Measurements from ENCODE around the gene RFC3. TPM values are rescaled to one million over a fixed set of nuclear protein-coding genes. Genes with fewer than 3 reads are reported as not detected.

RFC3 gene
- total and polyA plus RNA-seq, 2 of the 13 experiments (the other 11 are each of a cell fraction or from before 2014, with no cell fraction given) = 16.0 to 55.7 TPM

DNA sequence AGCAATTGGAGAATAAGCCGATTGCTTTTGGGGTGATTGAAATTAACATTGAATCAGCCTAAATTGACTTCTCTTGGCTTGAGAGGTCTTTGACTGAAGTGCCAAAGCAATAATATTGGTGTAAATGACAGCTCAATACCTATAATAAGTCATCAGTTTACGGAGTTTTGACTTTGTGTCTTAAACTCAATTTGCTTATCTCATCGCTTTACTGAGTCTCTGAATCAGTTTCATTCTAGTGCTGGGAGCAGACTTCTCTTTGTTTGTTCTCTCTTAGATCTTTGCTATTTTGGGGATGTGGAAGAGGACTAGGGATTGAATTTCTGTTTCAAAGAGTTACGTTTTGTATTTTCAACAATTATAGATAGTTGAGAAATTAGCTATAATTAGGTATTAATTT is 7.1 kb downstream of the RFC3 start:
- H2AFZ ChIP-seq (ENCODE audit: low read length) = no peak overlapping the region
- ChIA-PET POLR2A (no interaction called here), CTCF (ENCODE audit: low intra/inter-chr PET ratio, low total read pairs) (no interaction called here)
- no peak for DNase-seq (ENCODE audit: low spot score)
- in situ Hi-C loops (cut with HindIII; ENCODE audit: extremely low pct_ligation_motif_present, low pct_unique_long_range_greater_than_20kb) (no loop called here), intact Hi-C loops (cut with micrococcal nuclease; ENCODE audit: unreplicated experiment) (no loop called here)
- H3K79me2 ChIP-seq (ENCODE audit: insufficient read depth, low read length) = peaks cover 29% of the 10 kb centered on the region
- H3K9ac ChIP-seq (ENCODE audit: insufficient read depth, low read depth, low read length) = no peak overlapping the region
- ATAC-seq = no peak
- no peak for FAIRE-seq
- TF ChIP-seq CHCHD3 (CRISPR knock-in tag; IDR thresholded peaks at IDR 0.05) (no peak), MAFF (IDR thresholded peaks at IDR 0.05; ENCODE audit: low read depth, low read length) (peak; percentile 55), ZNF354B (CRISPR knock-in tag; IDR thresholded peaks at IDR 0.05) (no peak), MAFK (conservative IDR thresholded peaks at IDR 0.05 in 1 of 2, IDR thresholded peaks at IDR 0.05 in 1 of 2; ENCODE audit: low read length in 2 of 2) (peak; percentile 48 to 80; a peak in 3 of 4 replicates), ZNF879 (CRISPR knock-in tag; IDR thresholded peaks at IDR 0.05) (no peak), ZBTB7A (CRISPR knock-in tag; IDR thresholded peaks at IDR 0.05) (no peak)
- H3K4me3 ChIP-seq (replicated peaks in 1 of 3; ENCODE audit: insufficient read depth in 1 of 3, low read depth in 2 of 3, low read length in 3 of 3) = no peak overlapping the region
- H4K20me1 ChIP-seq (ENCODE audit: insufficient read depth, low read length) = no peaks in the 10 kb centered on the region; the same call in 1 of the 2 replicates
- H3K27me3 ChIP-seq (ENCODE audit: control insufficient read depth in 1 of 2, insufficient read depth in 2 of 2, low read length in 2 of 2) = no peaks in the 10 kb centered on the region
- H3K4me2 ChIP-seq (ENCODE audit: low read depth, low read length) = no peak overlapping the region
- H3K9me3 ChIP-seq (ENCODE audit: low read length) = no peaks in the 10 kb centered on the region
- 98% methylated on average over 4 of the region's 4 CpGs for WGBS (ENCODE audit: low lambda C conversion rate)
- H3K27ac ChIP-seq (ENCODE audit: extremely low read length, insufficient read depth, low read length) = no peak overlapping the region
- peaks cover 23% of the 10 kb centered on the region for H3K4me1 ChIP-seq (ENCODE audit: insufficient read depth, low read length)
- H3K36me3 ChIP-seq (replicated peaks in 1 of 2; ENCODE audit: control insufficient read depth in 1 of 2, insufficient read depth in 2 of 2, low read length in 2 of 2) = peaks cover 7 to 53% of the 10 kb centered on the region in 2 experiments
- BruUV-seq (replicated peaks) = no TSS peak

- H3K4me3 ChIP-seq (replicated peaks in 1 of 3; ENCODE audit: insufficient read depth in 1 of 3, low read depth in 2 of 3, low read length in 3 of 3) = no peak overlapping the region
- ChIA-PET CTCF (ENCODE audit: low intra/inter-chr PET ratio, low total read pairs) (no interaction called here), POLR2A (interaction anchor here (1.8 kb wide), 1 partner anchor 9 kb away, joined by 4 read pairs; the partner anchor contains the start of gene RFC3)
- TF ChIP-seq IRX3 (CRISPR knock-in tag; IDR thresholded peaks at IDR 0.05; ENCODE audit: borderline replicate concordance, low read depth) (no peak), ZFP36L1 (CRISPR knock-in tag; IDR thresholded peaks at IDR 0.05) (no peak), MIER2 (CRISPR knock-in tag; IDR thresholded peaks at IDR 0.05) (no peak), ZNF160 (CRISPR knock-in tag; IDR thresholded peaks at IDR 0.05) (no peak), XRCC5 (optimal IDR thresholded peaks at IDR 0.05; ENCODE audit: low read length) (no peak), TOE1 (CRISPR knock-in tag; IDR thresholded peaks at IDR 0.05) (no peak), ZNF570 (CRISPR knock-in tag; IDR thresholded peaks at IDR 0.05; ENCODE audit: borderline replicate concordance) (no peak)
- FAIRE-seq (no peak), DNase-seq (ENCODE audit: low spot score) (no peak), ATAC-seq (no peak)
- intact Hi-C loops (cut with micrococcal nuclease; ENCODE audit: unreplicated experiment) = no loop called here
- no peaks in the 10 kb centered on the region; the same call in 1 of the 2 replicates for H4K20me1 ChIP-seq (ENCODE audit: insufficient read depth, low read length)
- WGBS (ENCODE audit: low lambda C conversion rate) = 94% methylated on average over 2 of the region's 2 CpGs
- H3K9me3 ChIP-seq (ENCODE audit: low read length) = no peaks in the 10 kb centered on the region
- H3K4me2 ChIP-seq (ENCODE audit: low read depth, low read length) = no peak overlapping the region
- H3K9ac ChIP-seq (ENCODE audit: insufficient read depth, low read depth, low read length) = no peak overlapping the region
- H3K4me1 ChIP-seq (ENCODE audit: insufficient read depth, low read length) = 0 out of 2 replicates have a peak, but pooled peaks cover 6% of the 10 kb centered on the region
- in situ Hi-C loops (cut with HindIII; ENCODE audit: extremely low pct_ligation_motif_present, low pct_unique_long_range_greater_than_20kb) = no loop called here
- no peaks in the 10 kb centered on the region for H3K27me3 ChIP-seq (ENCODE audit: control insufficient read depth in 1 of 2, insufficient read depth in 2 of 2, low read length in 2 of 2)
- H2AFZ ChIP-seq (ENCODE audit: low read length) = no peak overlapping the region
- H3K36me3 ChIP-seq (replicated peaks in 1 of 2; ENCODE audit: control insufficient read depth in 1 of 2, insufficient read depth in 2 of 2, low read length in 2 of 2) = peaks cover 4 to 53% of the 10 kb centered on the region in 2 experiments
- H3K79me2 ChIP-seq (ENCODE audit: insufficient read depth, low read length) = peaks cover 12% of the 10 kb centered on the region
- no peak overlapping the region for H3K27ac ChIP-seq (ENCODE audit: extremely low read length, insufficient read depth, low read length)
- BruUV-seq (replicated peaks) = no TSS peak
Measured at GRCh38 chr13:33827139-33827538, 9.2 kb downstream of the RFC3 start.
